GM21390 (cell line): ENCODE results near the gene MYRFL.
"Not testable (repeated sequence)": the region's sequence is repeated elsewhere in the genome, so short reads cannot be mapped to it uniquely, and the experiment has no call there.

ENCODE experiments used
- ATAC-seq: cut with Tn5 transposase; IDR thresholded peaks from one replicate; pipeline ENCODE4 v1.9.1; 2021; ENCODE audit not compliant: unreplicated experiment

The MYRFL gene

GRCh38 chr12:69843608-69844007 lies 18.6 kb downstream of the MYRFL start:
- ATAC-seq, result no peak

GRCh38 chr12:69844416-69844815 lies 19.4 kb downstream of the MYRFL start:
- ATAC-seq, result no peak

- no peak for ATAC-seq
Measured at GRCh38 chr12:69844836-69845235, 19.8 kb downstream of the MYRFL start.

- ATAC-seq, result no peak
Measured at GRCh38 chr12:69846976-69847375, 21.9 kb downstream of the MYRFL start.

- no peak for ATAC-seq
Measured at GRCh38 chr12:69851976-69852375, 26.9 kb downstream of the MYRFL start.

GRCh38 chr12:69853176-69853961 lies 28.3 kb downstream of the MYRFL start:
- ATAC-seq, result not testable (repeated sequence)

GRCh38 chr12:69866698-69867097 lies 41.7 kb downstream of the MYRFL start:
- ATAC-seq, result no peak

- no peak for ATAC-seq
Measured at GRCh38 chr12:69868695-69869094, 43.7 kb downstream of the MYRFL start.

GRCh38 chr12:69872804-69873203 lies 47.8 kb downstream of the MYRFL start:
- ATAC-seq, result no peak

GRCh38 chr12:69873429-69873828 lies 48.4 kb downstream of the MYRFL start:
- ATAC-seq, result no peak

GRCh38 chr12:69874606-69875005 lies 49.6 kb downstream of the MYRFL start:
- ATAC-seq, result no peak

- ATAC-seq, result no peak
Measured at GRCh38 chr12:69875416-69875935, 50.4 kb downstream of the MYRFL start.

- peak; percentile 96 for ATAC-seq
Measured at GRCh38 chr12:69879007-69879960, 54.3 kb downstream of the MYRFL start.

GRCh38 chr12:69880571-69880970 lies 55.5 kb downstream of the MYRFL start:
- no peak for ATAC-seq

GRCh38 chr12:69881771-69882170 lies 56.7 kb downstream of the MYRFL start:
- ATAC-seq, result no peak

- ATAC-seq, result no peak
Measured at GRCh38 chr12:69884386-69884785, 59.4 kb downstream of the MYRFL start.

- ATAC-seq, result peak; percentile 76
Measured at GRCh38 chr12:69885658-69886057, 60.6 kb downstream of the MYRFL start.

- no peak for ATAC-seq
Measured at GRCh38 chr12:69886109-69886508, 61.1 kb downstream of the MYRFL start.

- ATAC-seq, result no peak
Measured at GRCh38 chr12:69886715-69887114, 61.7 kb downstream of the MYRFL start.

GRCh38 chr12:69888901-69889300 lies 63.9 kb downstream of the MYRFL start:
- no peak for ATAC-seq

GRCh38 chr12:69894800-69895383 lies 69.9 kb downstream of the MYRFL start:
- ATAC-seq, result no peak
